Ovary (tissue), 3 donors: ENCODE data around the gene GABBR2.

Source experiments
- EP300 ChIP-seq: sonication (generic); formaldehyde crosslinking; IDR thresholded peaks from one replicate; pipeline ENCODE4 v1.6.1; 2017; ENCODE audit warnings: antibody characterized with exemption
- POLR2A ChIP-seq: fragments of 450-650 bp; IDR thresholded peaks from one replicate; pipeline ENCODE4 v1.6.1; 2017; ENCODE audit warnings: antibody characterized with exemption, mild to moderate bottlenecking, moderate library complexity
- TF ChIP-seq, protein P1 (sequence below), 3 donors: fragments of 450-650 bp in 2 of 3; fragments of 200-600 bp in 1 of 3; IDR thresholded peaks; one replicate each; pipeline versions ENCODE4 v1.5.1 to v1.8.0; 2016 to 2022; ENCODE audit warnings: antibody characterized with exemption in 3 of 3, mild to moderate bottlenecking in 1 of 3
- donor health status: DM: no; HTN: no; CAD: no.

DNA sequence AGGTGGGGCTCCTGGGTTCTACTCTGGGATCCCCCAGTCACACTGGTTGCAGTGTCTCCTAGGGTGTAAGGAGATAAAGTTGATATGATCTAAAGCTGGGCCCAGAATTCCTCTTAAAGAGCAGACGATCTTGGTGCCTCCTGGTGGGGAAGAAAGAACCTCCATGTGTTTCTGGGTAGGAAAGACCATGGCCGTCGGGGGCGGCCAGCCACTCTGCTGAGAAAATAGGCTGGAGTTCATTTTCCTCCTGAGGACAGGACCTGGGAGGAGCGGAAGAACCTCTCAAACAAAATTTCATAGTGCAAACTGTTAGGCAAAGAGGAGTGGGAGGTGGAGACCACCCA lies 289.5 kb downstream of the GABBR2 start:
- TF ChIP-seq, protein P1, sequence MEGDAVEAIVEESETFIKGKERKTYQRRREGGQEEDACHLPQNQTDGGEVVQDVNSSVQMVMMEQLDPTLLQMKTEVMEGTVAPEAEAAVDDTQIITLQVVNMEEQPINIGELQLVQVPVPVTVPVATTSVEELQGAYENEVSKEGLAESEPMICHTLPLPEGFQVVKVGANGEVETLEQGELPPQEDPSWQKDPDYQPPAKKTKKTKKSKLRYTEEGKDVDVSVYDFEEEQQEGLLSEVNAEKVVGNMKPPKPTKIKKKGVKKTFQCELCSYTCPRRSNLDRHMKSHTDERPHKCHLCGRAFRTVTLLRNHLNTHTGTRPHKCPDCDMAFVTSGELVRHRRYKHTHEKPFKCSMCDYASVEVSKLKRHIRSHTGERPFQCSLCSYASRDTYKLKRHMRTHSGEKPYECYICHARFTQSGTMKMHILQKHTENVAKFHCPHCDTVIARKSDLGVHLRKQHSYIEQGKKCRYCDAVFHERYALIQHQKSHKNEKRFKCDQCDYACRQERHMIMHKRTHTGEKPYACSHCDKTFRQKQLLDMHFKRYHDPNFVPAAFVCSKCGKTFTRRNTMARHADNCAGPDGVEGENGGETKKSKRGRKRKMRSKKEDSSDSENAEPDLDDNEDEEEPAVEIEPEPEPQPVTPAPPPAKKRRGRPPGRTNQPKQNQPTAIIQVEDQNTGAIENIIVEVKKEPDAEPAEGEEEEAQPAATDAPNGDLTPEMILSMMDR (IDR thresholded peaks at IDR 0.05), result no peak
- no peak for TF ChIP-seq EP300
- no peak for TF ChIP-seq POLR2A
